Measurements from ENCODE around the gene ITPK1.
A peak's percentile ranks its signal among the peaks of the same experiment; 100 is the strongest.

ITPK1 gene

GRCh38 chr14:92962031-92962830, 153.5 kb downstream of the ITPK1 start:
- no peak for DNase-seq

GRCh38 chr14:92961567-92961855, 154.2 kb downstream of the ITPK1 start:
- DNase-seq: no peak

- peak; percentile 63 for DNase-seq
These were observed 154.8 kb downstream of the ITPK1 start for GRCh38 chr14:92960706-92961566.

GRCh38 chr14:92959761-92960680, 155.7 kb downstream of the ITPK1 start:
- no peak for DNase-seq

GRCh38 chr14:92959189-92959531, 156.6 kb downstream of the ITPK1 start:
- no peak for DNase-seq

- DNase-seq: no peak
These were observed 157.1 kb downstream of the ITPK1 start for GRCh38 chr14:92958373-92959188.

GRCh38 chr14:92956961-92957360, 158.8 kb downstream of the ITPK1 start:
- DNase-seq: no peak

GRCh38 chr14:92955381-92955780, 160.3 kb downstream of the ITPK1 start:
- no peak for DNase-seq

GRCh38 chr14:92954933-92955332, 160.8 kb downstream of the ITPK1 start:
- DNase-seq: no peak

- no peak for DNase-seq
These were observed 162.2 kb downstream of the ITPK1 start for GRCh38 chr14:92953526-92953925.

GRCh38 chr14:92952481-92953298, 163.0 kb downstream of the ITPK1 start:
- DNase-seq: no peak

- DNase-seq: peak; percentile 61
These were observed 163.7 kb downstream of the ITPK1 start for GRCh38 chr14:92951912-92952471.

GRCh38 chr14:92951261-92951660, 164.5 kb downstream of the ITPK1 start:
- no peak for DNase-seq

- no peak for DNase-seq
These were observed 165.0 kb downstream of the ITPK1 start for GRCh38 chr14:92950773-92951172.

GRCh38 chr14:92950193-92950540, 165.6 kb downstream of the ITPK1 start:
- no peak for DNase-seq

- no peak for DNase-seq
These were observed 166.1 kb downstream of the ITPK1 start for GRCh38 chr14:92949496-92950192.

- no peak for DNase-seq
These were observed 167.1 kb downstream of the ITPK1 start for GRCh38 chr14:92948647-92949046.

GRCh38 chr14:92946847-92947545, 168.7 kb downstream of the ITPK1 start:
- DNase-seq: no peak
